Uterus (tissue), 4 donors: ENCODE measurements around the gene NCS1. TPM values are rescaled to one million over a fixed set of nuclear protein-coding genes. Genes with fewer than 3 reads are reported as not detected.

Experiments
- DNase-seq, 2 donors: peaks; one replicate each; pipeline ENCODE4 v3.0.0-alpha.2; 2019 to 2020
- H3K27ac ChIP-seq, 2 donors: fragments of 200-600 bp; sonication (generic); 1 replicate in 1 of 2; 2 replicates in 1 of 2; pipeline ENCODE4 v1.5.1; 2016 to 2018
- H3K27me3 ChIP-seq, 2 donors: fragments of 200-600 bp; sonication (generic); one replicate each; pipeline ENCODE4 v1.5.1; 2018 to 2019; ENCODE audit warnings: control low read depth in 1 of 2
- H3K36me3 ChIP-seq, 2 donors: fragments of 200-600 bp; sonication (generic); one replicate each; pipeline ENCODE4 v1.5.1; 2019; ENCODE audit warnings: control low read depth in 1 of 2
- H3K4me1 ChIP-seq, 2 donors: fragments of 200-600 bp; sonication (generic); one replicate each; pipeline ENCODE4 v1.5.1; 2018 to 2019; ENCODE audit warnings: control low read depth in 1 of 2
- H3K4me3 ChIP-seq, 2 donors: fragments of 200-600 bp; sonication (generic); 1 replicate in 1 of 2; 2 replicates in 1 of 2; pipeline ENCODE4 v1.5.1; 2018 to 2019; ENCODE audit warnings: mild to moderate bottlenecking in 1 of 2
- H3K9me3 ChIP-seq, 2 donors: fragments of 200-600 bp; sonication (generic); one replicate each; pipeline ENCODE4 v1.5.1; 2019; ENCODE audit warnings: control low read depth in 1 of 2
- CTCF ChIP-seq, 4 experiments: fragments of 200-600 bp in 2 of 4; fragments of 450-650 bp in 2 of 4; sonication (generic) in 2 of 4; IDR thresholded peaks; one replicate each; pipeline ENCODE4 v1.5.1; 2016 to 2019; ENCODE audit warnings: antibody characterized with exemption in 4 of 4, mild to moderate bottlenecking in 2 of 4, moderate library complexity in 1 of 4
- POLR2A ChIP-seq, 2 donors: fragments of 450-650 bp; IDR thresholded peaks; one replicate each; pipeline ENCODE4 v1.6.1; 2016; ENCODE audit warnings: antibody characterized with exemption in 2 of 2, mild to moderate bottlenecking in 1 of 2, moderate library complexity in 1 of 2
- intact Hi-C: fragments of 100-400 bp; cut with DNase I; formaldehyde crosslinking; loops from one replicate; pipeline ENCODE4 v1.15.1; 2023; ENCODE audit warnings: low total_unique reads
- total RNA-seq, 4 donors: library from RNA; depleted of rRNA in 3 of 4; stranded (reverse); fragments of >200 nt in 3 of 4; gene quantifications; one replicate each; pipeline versions ENCODE4 v1.1.0 to v1.2.4, GENCODE V29; 2014 to 2023
- donor health status: DM: yes; HTN: yes; CAD: no.

The NCS1 gene
- total RNA-seq, 4 donors from 2014 or later, result 4.1 to 99.3 (median 39.0) TPM

- Histone ChIP-seq H3K27me3 (no peaks in the 10 kb centered on the region), H3K4me1 (peaks cover 7% of the 10 kb centered on the region in 2 donors), H3K9me3 (no peaks in the 10 kb centered on the region), H3K4me3 (no peak overlapping the region), H3K27ac (peak overlapping the region in 1 of 2 donors; percentile 91), H3K36me3 (no peaks in the 10 kb centered on the region)
- intact Hi-C loops, result no loop called here
- no peak for TF ChIP-seq POLR2A (IDR thresholded peaks at IDR 0.05)
- no peak for TF ChIP-seq CTCF (IDR thresholded peaks at IDR 0.05)
- DNase-seq, result no peak
Measured at GRCh38 chr9:130285271-130285670, 113.1 kb downstream of the NCS1 start.

GRCh38 chr9:130286072-130286770 lies 114.0 kb downstream of the NCS1 start:
- peak overlapping the region in 1 of 2 donors; percentile 91 for H3K27ac ChIP-seq
- H3K4me1 ChIP-seq, result peaks cover 7% of the 10 kb centered on the region in 2 donors
- TF ChIP-seq CTCF (IDR thresholded peaks at IDR 0.05) (no peak), POLR2A (IDR thresholded peaks at IDR 0.05) (no peak)
- no peaks in the 10 kb centered on the region for H3K27me3 ChIP-seq
- H3K4me3 ChIP-seq, result no peak overlapping the region
- intact Hi-C loops, result no loop called here
- H3K9me3 ChIP-seq, result no peaks in the 10 kb centered on the region
- no peaks in the 10 kb centered on the region for H3K36me3 ChIP-seq
- no peak for DNase-seq

Other genes starting within 250 kb of the NCS1 start
- gene FNBP1, start 129.2 kb upstream of the NCS1 start, total RNA-seq, result 100 to 1,000 TPM in 1 of 4 donors, 10 to 100 TPM in 3; 18.5 to 102 (median 77.2) TPM
- 10 to 100 TPM; 10.8 to 41.5 (median 26.7) TPM for gene GPR107, start 118.5 kb upstream of the NCS1 start, total RNA-seq
- 10 to 100 TPM in 3 of 4 donors, 1 to 10 TPM in 1; 1.8 to 46.7 (median 24.4) TPM for gene HMCN2, start 93.4 kb downstream of the NCS1 start, total RNA-seq